NCI-H1092 treated with DMSO at 0.1 percent for 48 hours (cell line): ENCODE measurements around the gene UBR3.

ENCODE experiments used
- DNase-seq: peaks from one replicate; lab custom pipeline; 2025; lab: John Stamatoyannopoulos, UW

Gene UBR3

GRCh38 chr2:170052151-170052550, 224.9 kb downstream of the UBR3 start:
- DNase-seq: no peak

- no peak for DNase-seq
Observed at GRCh38 chr2:170054997-170055396, 227.7 kb downstream of the UBR3 start.

GRCh38 chr2:170056900-170057299, 229.6 kb downstream of the UBR3 start:
- DNase-seq: no peak

GRCh38 chr2:170063456-170064235, 236.4 kb downstream of the UBR3 start:
- DNase-seq: no peak

GRCh38 chr2:170070778-170071177, 243.5 kb downstream of the UBR3 start:
- DNase-seq: no peak

- DNase-seq: no peak
Observed at GRCh38 chr2:170073288-170073687, 246.0 kb downstream of the UBR3 start.

- no peak for DNase-seq
Observed at GRCh38 chr2:170076189-170076588, 248.9 kb downstream of the UBR3 start.

GRCh38 chr2:170077830-170078569, 250.7 kb downstream of the UBR3 start:
- no peak for DNase-seq

- DNase-seq: no peak
Observed at GRCh38 chr2:170084820-170085491, 257.7 kb downstream of the UBR3 start.

GRCh38 chr2:170086117-170086688, 258.9 kb downstream of the UBR3 start:
- DNase-seq: no peak

GRCh38 chr2:170086751-170087412, 259.6 kb downstream of the UBR3 start:
- no peak for DNase-seq

GRCh38 chr2:170087413-170087793, 260.1 kb downstream of the UBR3 start:
- no peak for DNase-seq

GRCh38 chr2:170088776-170089175, 261.5 kb downstream of the UBR3 start:
- no peak for DNase-seq

- no peak for DNase-seq
Observed at GRCh38 chr2:170090229-170090628, 263.0 kb downstream of the UBR3 start.

GRCh38 chr2:170091436-170091835, 264.2 kb downstream of the UBR3 start:
- DNase-seq: no peak

- no peak for DNase-seq
Observed at GRCh38 chr2:170092436-170093060, 265.3 kb downstream of the UBR3 start.

- DNase-seq: no peak
Observed at GRCh38 chr2:170095380-170095779, 268.1 kb downstream of the UBR3 start.

GRCh38 chr2:170098626-170099312, 271.5 kb downstream of the UBR3 start:
- no peak for DNase-seq

GRCh38 chr2:170101789-170102188, 274.5 kb downstream of the UBR3 start:
- DNase-seq: no peak

GRCh38 chr2:170106102-170106840, 279.0 kb downstream of the UBR3 start:
- no peak for DNase-seq
